HG02970 (cell line): ENCODE results near the gene FHIP2A.
"Not testable (repeated sequence)": the region's sequence is repeated elsewhere in the genome, so short reads cannot be mapped to it uniquely, and the experiment has no call there.

Experiments used
- ATAC-seq: cut with Tn5 transposase; IDR thresholded peaks from one replicate; pipeline ENCODE4 v1.9.1; 2021; ENCODE audit warnings: mild to moderate bottlenecking, moderate library complexity, moderate number of reproducible peaks; ENCODE audit not compliant: unreplicated experiment, low FRiP score

FHIP2A gene

GRCh38 chr10:114811862-114812261 is 9.7 kb upstream of the FHIP2A start:
- ATAC-seq, result no peak

GRCh38 chr10:114815791-114816190 is 5.8 kb upstream of the FHIP2A start:
- ATAC-seq, result no peak

- ATAC-seq, result no peak
Observed at GRCh38 chr10:114816308-114816707, 5.3 kb upstream of the FHIP2A start.

- no peak for ATAC-seq
Observed at GRCh38 chr10:114819322-114819721, 2.3 kb upstream of the FHIP2A start.

- peak; percentile 45 for ATAC-seq
Observed at GRCh38 chr10:114821915-114822443, 399 bp downstream of the FHIP2A start.

GRCh38 chr10:114822444-114823076 is 980 bp downstream of the FHIP2A start:
- ATAC-seq, result peak; percentile 8

GRCh38 chr10:114823077-114823463 is 1.5 kb downstream of the FHIP2A start:
- no peak for ATAC-seq

- no peak for ATAC-seq
Observed at GRCh38 chr10:114824391-114824790, 2.8 kb downstream of the FHIP2A start.

- peak; percentile 32 for ATAC-seq
Observed at GRCh38 chr10:114825513-114826253, 4.1 kb downstream of the FHIP2A start.

GRCh38 chr10:114829160-114829909 is 7.8 kb downstream of the FHIP2A start:
- no peak for ATAC-seq

GRCh38 chr10:114831186-114831867 is 9.7 kb downstream of the FHIP2A start:
- ATAC-seq, result no peak

GRCh38 chr10:114837690-114838089 is 16.1 kb downstream of the FHIP2A start:
- no peak for ATAC-seq

- no peak for ATAC-seq
Observed at GRCh38 chr10:114839901-114840300, 18.3 kb downstream of the FHIP2A start.

GRCh38 chr10:114845978-114846693 is 24.6 kb downstream of the FHIP2A start:
- ATAC-seq, result no peak

- ATAC-seq, result not testable (repeated sequence)
Observed at GRCh38 chr10:114847517-114847916, 25.9 kb downstream of the FHIP2A start.

GRCh38 chr10:114849674-114850073 is 28.1 kb downstream of the FHIP2A start:
- ATAC-seq, result no peak

GRCh38 chr10:114850126-114850525 is 28.5 kb downstream of the FHIP2A start:
- ATAC-seq, result no peak

GRCh38 chr10:114851336-114851735 is 29.8 kb downstream of the FHIP2A start:
- no peak for ATAC-seq

- ATAC-seq, result no peak
Observed at GRCh38 chr10:114852197-114852596, 30.6 kb downstream of the FHIP2A start.

- no peak for ATAC-seq
Observed at GRCh38 chr10:114854906-114855305, 33.3 kb downstream of the FHIP2A start.
